ENCODE data around the gene DNAAF5.
A peak's percentile ranks its signal among the peaks of the same experiment; 100 is the strongest.

DNAAF5 gene

DNA sequence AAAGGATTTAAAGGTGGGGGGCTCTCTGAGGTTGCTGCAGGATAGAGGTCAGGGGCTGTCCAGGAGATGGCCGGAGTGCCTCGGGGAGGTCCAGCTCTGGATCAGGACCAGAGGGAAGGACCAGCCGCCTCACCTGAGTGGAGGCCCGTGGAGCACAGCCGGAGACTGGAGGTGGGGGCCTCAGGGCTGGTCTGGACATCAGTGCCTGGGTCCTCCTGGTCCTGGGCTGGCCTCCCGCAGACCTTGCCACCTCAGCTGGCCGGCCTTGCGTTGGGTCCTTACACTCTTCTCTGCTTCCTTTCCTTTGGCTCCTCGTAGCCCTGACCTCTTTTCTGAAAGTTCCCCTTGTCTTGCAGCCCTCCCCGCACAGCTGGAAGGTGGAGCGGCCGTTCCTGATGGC is 107.8 kb downstream of the DNAAF5 start:
- Histone ChIP-seq H3K36me3 (ENCODE audit: low read depth) (peaks cover 47% of the 10 kb centered on the region), H3K27ac (ENCODE audit: poor library complexity, severe bottlenecking) (peak overlapping the region; percentile 98), H3K27me3 (ENCODE audit: insufficient read depth, poor library complexity, severe bottlenecking) (no peaks in the 10 kb centered on the region), H3K4me1 (ENCODE audit: insufficient read depth, poor library complexity, severe bottlenecking) (peaks cover 59% of the 10 kb centered on the region), H3K9me3 (ENCODE audit: severe bottlenecking) (no peaks in the 10 kb centered on the region), H3K4me3 (ENCODE audit: severe bottlenecking) (no peak overlapping the region)
- DNase-seq (ENCODE audit: low spot score) (no peak), ATAC-seq (ENCODE audit: low read depth) (no peak)
- TF ChIP-seq, protein P1, sequence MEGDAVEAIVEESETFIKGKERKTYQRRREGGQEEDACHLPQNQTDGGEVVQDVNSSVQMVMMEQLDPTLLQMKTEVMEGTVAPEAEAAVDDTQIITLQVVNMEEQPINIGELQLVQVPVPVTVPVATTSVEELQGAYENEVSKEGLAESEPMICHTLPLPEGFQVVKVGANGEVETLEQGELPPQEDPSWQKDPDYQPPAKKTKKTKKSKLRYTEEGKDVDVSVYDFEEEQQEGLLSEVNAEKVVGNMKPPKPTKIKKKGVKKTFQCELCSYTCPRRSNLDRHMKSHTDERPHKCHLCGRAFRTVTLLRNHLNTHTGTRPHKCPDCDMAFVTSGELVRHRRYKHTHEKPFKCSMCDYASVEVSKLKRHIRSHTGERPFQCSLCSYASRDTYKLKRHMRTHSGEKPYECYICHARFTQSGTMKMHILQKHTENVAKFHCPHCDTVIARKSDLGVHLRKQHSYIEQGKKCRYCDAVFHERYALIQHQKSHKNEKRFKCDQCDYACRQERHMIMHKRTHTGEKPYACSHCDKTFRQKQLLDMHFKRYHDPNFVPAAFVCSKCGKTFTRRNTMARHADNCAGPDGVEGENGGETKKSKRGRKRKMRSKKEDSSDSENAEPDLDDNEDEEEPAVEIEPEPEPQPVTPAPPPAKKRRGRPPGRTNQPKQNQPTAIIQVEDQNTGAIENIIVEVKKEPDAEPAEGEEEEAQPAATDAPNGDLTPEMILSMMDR (IDR thresholded peaks at IDR 0.05; ENCODE audit: poor library complexity, severe bottlenecking) = no peak

GRCh38 chr7:835021-835420 is 108.5 kb downstream of the DNAAF5 start:
- peak overlapping the region; percentile 98 for H3K27ac ChIP-seq (ENCODE audit: poor library complexity, severe bottlenecking)
- TF ChIP-seq, protein P1 (IDR thresholded peaks at IDR 0.05; ENCODE audit: poor library complexity, severe bottlenecking) = no peak

GRCh38 chr7:835485-836401 is 109.2 kb downstream of the DNAAF5 start:
- Histone ChIP-seq H3K4me3 (ENCODE audit: severe bottlenecking) (no peak overlapping the region), H3K27ac (ENCODE audit: poor library complexity, severe bottlenecking) (peak overlapping the region; percentile 98), H3K4me1 (ENCODE audit: insufficient read depth, poor library complexity, severe bottlenecking) (peaks cover 47% of the 10 kb centered on the region), H3K27me3 (ENCODE audit: insufficient read depth, poor library complexity, severe bottlenecking) (no peaks in the 10 kb centered on the region), H3K36me3 (ENCODE audit: low read depth) (peaks cover 58% of the 10 kb centered on the region), H3K9me3 (ENCODE audit: severe bottlenecking) (no peaks in the 10 kb centered on the region)
- ATAC-seq (ENCODE audit: low read depth) (peak; percentile 67), DNase-seq (ENCODE audit: low spot score) (peak; percentile 23)
- TF ChIP-seq, protein P1 (IDR thresholded peaks at IDR 0.05; ENCODE audit: poor library complexity, severe bottlenecking) = no peak

More at GRCh38 chr7:835021-835420, 108.5 kb downstream of the DNAAF5 start:
- ATAC-seq (ENCODE audit: low read depth) (no peak), DNase-seq (ENCODE audit: low spot score) (no peak)
- H3K9me3 ChIP-seq (ENCODE audit: severe bottlenecking) = no peaks in the 10 kb centered on the region
- H3K4me1 ChIP-seq (ENCODE audit: insufficient read depth, poor library complexity, severe bottlenecking) = peaks cover 55% of the 10 kb centered on the region
- H3K27me3 ChIP-seq (ENCODE audit: insufficient read depth, poor library complexity, severe bottlenecking) = no peaks in the 10 kb centered on the region
- no peak overlapping the region for H3K4me3 ChIP-seq (ENCODE audit: severe bottlenecking)
- H3K36me3 ChIP-seq (ENCODE audit: low read depth) = peaks cover 54% of the 10 kb centered on the region

Measured in RWPE2 (cell line).